Glutamatergic neuron (in vitro differentiated cells): ENCODE results near the gene ACAD11. TPM values are rescaled to one million over a fixed set of nuclear protein-coding genes. Genes with fewer than 3 reads are reported as not detected.
A peak's percentile ranks its signal among the peaks of the same experiment; 100 is the strongest.

Source experiments
- DNase-seq: peaks from one replicate; pipeline ENCODE4 v3.0.0; 2022
- H3K27ac Mint-ChIP-seq: one replicate; pipeline ENCODE4 v1.8.0; 2020; ENCODE audit warnings: mild to moderate bottlenecking, mixed read lengths, inconsistent platforms; ENCODE audit not compliant: unreplicated experiment
- H3K27me3 Mint-ChIP-seq: one replicate; pipeline ENCODE4 v1.8.0; 2020; ENCODE audit warnings: mild to moderate bottlenecking, moderate library complexity, mixed read lengths, inconsistent platforms; ENCODE audit not compliant: unreplicated experiment
- H3K36me3 Mint-ChIP-seq: one replicate; pipeline ENCODE4 v1.8.0; 2020; ENCODE audit warnings: mild to moderate bottlenecking, mixed read lengths, inconsistent platforms; ENCODE audit not compliant: unreplicated experiment
- H3K4me1 Mint-ChIP-seq: one replicate; pipeline ENCODE4 v1.8.0; 2020; ENCODE audit warnings: mild to moderate bottlenecking, low read depth, mixed read lengths, inconsistent platforms; ENCODE audit not compliant: unreplicated experiment
- H3K4me3 Mint-ChIP-seq: one replicate; pipeline ENCODE4 v1.8.0; 2020; ENCODE audit warnings: mild to moderate bottlenecking, mixed read lengths, inconsistent platforms; ENCODE audit not compliant: unreplicated experiment
- H3K9me3 Mint-ChIP-seq: one replicate; pipeline ENCODE4 v1.8.0; 2020; ENCODE audit warnings: mild to moderate bottlenecking, moderate library complexity, mixed read lengths, inconsistent platforms; ENCODE audit not compliant: unreplicated experiment
- CTCF ChIP-seq: fragments of 200-600 bp; sonication (generic); IDR thresholded peaks from one replicate; pipeline ENCODE4 v1.5.0; 2021; ENCODE audit not compliant: partially characterized antibody, unreplicated experiment
- total RNA-seq: library from RNA; stranded (reverse); fragmentation: NEBNext Ultra II Directional; extraction: Animal tissue kit (Norgen Biotek cat#: 25700); gene quantifications from one replicate; pipeline ENCODE4 v1.2.1, GENCODE V29; 2021; ENCODE audit not compliant: unreplicated experiment

ACAD11 gene
- total RNA-seq, 1 donor from 2014 or later = 9.4 TPM

GRCh38 chr3:132652640-132653270 lies 6.9 kb downstream of the ACAD11 start:
- no peaks in the 10 kb centered on the region for H3K27me3 Mint-ChIP-seq
- no peak overlapping the region for H3K27ac Mint-ChIP-seq
- H3K36me3 Mint-ChIP-seq = no peaks in the 10 kb centered on the region
- no peak for TF ChIP-seq CTCF
- H3K4me3 Mint-ChIP-seq = no peak overlapping the region
- DNase-seq = no peak
- no peaks in the 10 kb centered on the region for H3K4me1 Mint-ChIP-seq
- no peaks in the 10 kb centered on the region for H3K9me3 Mint-ChIP-seq

- Mint-ChIP-seq H3K9me3 (no peaks in the 10 kb centered on the region), H3K27me3 (no peaks in the 10 kb centered on the region)
- no peak for TF ChIP-seq CTCF
Observed at GRCh38 chr3:132650153-132650552, 9.5 kb downstream of the ACAD11 start.

GRCh38 chr3:132645058-132645457 lies 14.6 kb downstream of the ACAD11 start:
- Mint-ChIP-seq H3K36me3 (no peaks in the 10 kb centered on the region), H3K27ac (peak overlapping the region; percentile 23), H3K9me3 (no peaks in the 10 kb centered on the region), H3K27me3 (no peaks in the 10 kb centered on the region), H3K4me1 (no peaks in the 10 kb centered on the region), H3K4me3 (no peak overlapping the region)
- TF ChIP-seq CTCF = no peak
- no peak for DNase-seq

More at GRCh38 chr3:132650153-132650552, 9.5 kb downstream of the ACAD11 start:
- H3K27ac Mint-ChIP-seq = no peak overlapping the region
- DNase-seq = no peak
- no peak overlapping the region for H3K4me3 Mint-ChIP-seq
- H3K36me3 Mint-ChIP-seq = no peaks in the 10 kb centered on the region
- H3K4me1 Mint-ChIP-seq = no peaks in the 10 kb centered on the region

- Mint-ChIP-seq H3K27me3 (no peaks in the 10 kb centered on the region), H3K36me3 (no peaks in the 10 kb centered on the region), H3K9me3 (no peaks in the 10 kb centered on the region), H3K4me3 (no peak overlapping the region), H3K27ac (no peak overlapping the region), H3K4me1 (no peaks in the 10 kb centered on the region)
- no peak for DNase-seq
- TF ChIP-seq CTCF = no peak
Observed at GRCh38 chr3:132643366-132643765, 16.2 kb downstream of the ACAD11 start.

GRCh38 chr3:132642539-132642847 lies 17.1 kb downstream of the ACAD11 start:
- no peak overlapping the region for H3K27ac Mint-ChIP-seq
- TF ChIP-seq CTCF = peak; percentile 52
- no peaks in the 10 kb centered on the region for H3K27me3 Mint-ChIP-seq
- H3K4me1 Mint-ChIP-seq = no peaks in the 10 kb centered on the region
- H3K4me3 Mint-ChIP-seq = no peak overlapping the region
- no peak for DNase-seq
- H3K36me3 Mint-ChIP-seq = no peaks in the 10 kb centered on the region
- no peaks in the 10 kb centered on the region for H3K9me3 Mint-ChIP-seq
